ENCODE data around the gene PXDN.

PXDN gene

GRCh38 chr2:1607236-1607920 is 136.9 kb downstream of the PXDN start:
- Histone ChIP-seq H3K27ac (ENCODE audit: low read length) (no peak overlapping the region), H3K4me3 (ENCODE audit: low read length) (no peak overlapping the region), H3K4me1 (ENCODE audit: control insufficient read depth, insufficient read depth, low read length) (peaks cover 4% of the 10 kb centered on the region; the same call in 1 of the 2 replicates), H3K36me3 (ENCODE audit: control insufficient read depth, insufficient read depth, low read length) (no peaks in the 10 kb centered on the region), H3K27me3 (ENCODE audit: control insufficient read depth, insufficient read depth, low read length) (no peaks in the 10 kb centered on the region), H3K9me3 (ENCODE audit: control insufficient read depth, insufficient read depth, low read length) (no peaks in the 10 kb centered on the region)
- no CpG with 5 or more reads among the region's 7 CpGs for WGBS (ENCODE audit: insufficient coverage, insufficient read length)
- DNase-seq (ENCODE audit: low read depth, low spot score) = no peak

DNA sequence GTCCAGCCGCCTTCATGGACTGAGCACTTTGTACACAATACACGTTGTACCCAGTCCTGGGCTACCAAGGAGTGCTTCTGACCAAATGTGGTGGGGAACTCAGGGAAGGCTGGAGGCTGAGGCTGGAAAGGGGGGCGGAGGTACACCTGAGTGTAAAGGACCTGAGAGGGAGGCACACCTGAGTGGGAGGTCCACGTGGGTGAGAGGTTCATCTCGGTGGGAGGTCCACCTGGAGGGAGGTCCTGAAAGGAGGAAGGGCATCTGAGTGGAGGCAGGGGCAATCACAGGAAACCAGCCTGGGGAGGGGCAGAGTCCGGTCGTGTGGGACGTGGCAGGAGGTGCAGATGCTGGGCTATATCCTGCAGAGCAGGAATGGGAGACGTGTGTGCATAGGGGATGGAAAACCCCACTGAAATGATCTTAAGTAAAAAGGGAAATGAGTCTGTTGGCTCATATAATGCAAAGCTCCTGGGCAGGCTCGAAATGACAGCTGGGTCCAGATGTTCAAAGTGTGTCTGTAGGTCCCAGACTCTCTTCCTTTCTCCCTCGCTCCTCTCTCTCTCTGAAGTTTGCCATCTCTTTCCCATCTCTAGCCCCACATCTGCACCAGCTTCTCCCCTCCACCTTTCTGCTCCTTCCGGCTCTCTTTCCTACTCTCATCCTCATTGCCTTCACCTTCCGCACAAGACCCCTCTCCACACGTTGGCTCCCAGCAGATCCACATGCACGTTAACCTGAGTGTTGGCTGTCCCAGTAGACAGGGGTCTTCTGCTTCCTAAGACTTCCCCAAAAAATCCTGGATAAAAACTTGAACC is 137.7 kb downstream of the PXDN start:
- H3K27me3 ChIP-seq (ENCODE audit: control insufficient read depth, insufficient read depth, low read length) = no peaks in the 10 kb centered on the region
- no peaks in the 10 kb centered on the region for H3K9me3 ChIP-seq (ENCODE audit: control insufficient read depth, insufficient read depth, low read length)
- H3K27ac ChIP-seq (ENCODE audit: low read length) = no peak overlapping the region
- no peaks in the 10 kb centered on the region for H3K36me3 ChIP-seq (ENCODE audit: control insufficient read depth, insufficient read depth, low read length)
- H3K4me3 ChIP-seq (ENCODE audit: low read length) = no peak overlapping the region
- WGBS (ENCODE audit: insufficient coverage, insufficient read length) = no CpG with 5 or more reads among the region's 15 CpGs
- peaks cover 4% of the 10 kb centered on the region; the same call in 1 of the 2 replicates for H3K4me1 ChIP-seq (ENCODE audit: control insufficient read depth, insufficient read depth, low read length)
- no peak for DNase-seq (ENCODE audit: low read depth, low spot score)

DNA sequence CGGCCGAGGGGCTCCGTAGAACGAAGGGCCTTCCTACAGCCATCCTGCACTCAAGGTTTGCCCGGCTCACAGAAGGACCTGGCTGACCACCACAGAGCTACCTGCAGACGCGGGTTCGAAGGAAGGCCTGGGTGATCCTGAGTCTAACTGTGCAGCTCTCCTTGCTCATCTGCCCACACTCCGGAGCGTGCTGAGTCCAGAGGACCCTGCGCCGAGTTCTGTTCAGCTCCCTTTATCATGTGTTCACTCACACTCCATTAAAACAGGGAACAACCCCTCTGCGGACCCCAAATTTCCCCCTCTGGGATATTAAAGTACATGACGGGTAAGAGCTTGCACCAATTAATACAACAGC is 138.3 kb downstream of the PXDN start:
- Histone ChIP-seq H3K27me3 (ENCODE audit: control insufficient read depth, insufficient read depth, low read length) (no peaks in the 10 kb centered on the region), H3K4me3 (ENCODE audit: low read length) (no peak overlapping the region), H3K9me3 (ENCODE audit: control insufficient read depth, insufficient read depth, low read length) (no peaks in the 10 kb centered on the region), H3K4me1 (ENCODE audit: control insufficient read depth, insufficient read depth, low read length) (peaks cover 4% of the 10 kb centered on the region; the same call in 1 of the 2 replicates), H3K27ac (ENCODE audit: low read length) (no peak overlapping the region), H3K36me3 (ENCODE audit: control insufficient read depth, insufficient read depth, low read length) (no peaks in the 10 kb centered on the region)
- DNase-seq (ENCODE audit: low read depth, low spot score) = no peak
- WGBS (ENCODE audit: insufficient coverage, insufficient read length) = no CpG with 5 or more reads among the region's 14 CpGs

DNA sequence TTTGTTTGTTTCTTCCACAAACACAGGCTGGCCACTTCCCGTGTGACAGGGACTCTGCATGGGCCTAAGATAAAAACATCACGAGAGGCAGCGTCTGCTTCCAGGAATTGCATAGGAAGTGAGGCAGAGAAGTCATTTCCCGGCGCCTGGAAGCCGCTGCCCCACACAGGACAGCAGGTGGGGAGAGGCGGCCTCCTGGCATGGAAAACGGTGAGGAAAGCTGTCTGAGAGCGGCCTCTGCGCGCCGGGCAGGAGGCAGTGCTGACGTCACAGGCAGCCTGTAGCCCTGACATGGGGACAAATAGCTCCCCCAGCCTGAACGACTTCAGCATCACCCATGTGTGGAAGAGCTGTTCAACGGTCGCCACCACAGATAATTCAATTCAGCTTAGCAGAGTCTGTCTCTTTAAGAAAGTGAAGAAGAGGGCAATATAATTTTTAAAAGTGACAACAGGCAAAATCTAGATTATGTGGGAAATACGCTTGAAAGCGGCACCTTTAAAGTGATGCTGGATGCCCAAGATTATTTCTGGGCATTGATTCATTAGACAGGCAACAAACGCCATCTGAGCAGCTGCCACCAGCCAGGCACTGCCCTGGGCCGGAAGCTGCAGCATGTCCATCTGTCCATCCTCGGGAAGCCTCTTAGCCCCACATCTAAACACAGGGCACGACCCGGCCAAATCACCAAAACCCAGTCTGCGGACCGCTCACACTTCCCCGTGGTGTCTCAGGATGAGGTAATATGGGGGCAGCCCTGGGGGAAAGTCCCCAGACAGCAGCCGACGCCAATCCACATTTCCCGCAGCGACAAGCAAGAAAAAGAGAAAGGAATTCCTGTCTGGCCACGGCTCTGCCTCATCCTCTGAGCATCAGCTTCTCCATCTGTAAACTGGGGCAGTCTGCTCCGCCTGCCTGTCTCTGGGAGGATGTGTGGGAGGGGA is 138.9 kb downstream of the PXDN start:
- no peaks in the 10 kb centered on the region for H3K9me3 ChIP-seq (ENCODE audit: control insufficient read depth, insufficient read depth, low read length)
- no peaks in the 10 kb centered on the region for H3K27me3 ChIP-seq (ENCODE audit: control insufficient read depth, insufficient read depth, low read length)
- no peaks in the 10 kb centered on the region for H3K36me3 ChIP-seq (ENCODE audit: control insufficient read depth, insufficient read depth, low read length)
- no CpG with 5 or more reads among the region's 32 CpGs for WGBS (ENCODE audit: insufficient coverage, insufficient read length)
- H3K27ac ChIP-seq (ENCODE audit: low read length) = no peak overlapping the region
- peaks cover 4% of the 10 kb centered on the region; the same call in 1 of the 2 replicates for H3K4me1 ChIP-seq (ENCODE audit: control insufficient read depth, insufficient read depth, low read length)
- H3K4me3 ChIP-seq (ENCODE audit: low read length) = no peak overlapping the region
- peak; percentile 79 for DNase-seq (ENCODE audit: low read depth, low spot score)

DNA sequence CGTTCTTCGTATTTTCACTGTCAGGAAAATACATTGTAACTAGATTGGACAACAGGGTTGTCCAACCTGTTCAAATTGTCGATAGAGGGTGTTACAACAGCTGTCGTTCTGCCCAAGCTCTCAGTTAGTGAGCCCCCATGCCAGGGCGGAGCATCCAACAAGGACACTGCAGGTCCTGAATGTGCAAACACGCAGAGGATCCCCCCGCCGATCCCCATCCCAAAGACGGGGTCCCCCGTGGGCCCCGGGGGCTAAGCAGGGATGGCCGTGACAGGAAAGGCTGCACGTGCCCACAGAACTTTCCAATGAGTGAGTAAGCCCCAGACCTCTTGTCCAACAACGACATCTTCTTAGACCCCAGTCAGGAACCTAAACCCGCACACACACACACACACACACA is 140.8 kb downstream of the PXDN start:
- no CpG with 5 or more reads among the region's 15 CpGs for WGBS (ENCODE audit: insufficient coverage, insufficient read length)
- no peak for DNase-seq (ENCODE audit: low read depth, low spot score)
- H3K4me1 ChIP-seq (ENCODE audit: control insufficient read depth, insufficient read depth, low read length) = peaks cover 4% of the 10 kb centered on the region; the same call in 1 of the 2 replicates
- H3K4me3 ChIP-seq (ENCODE audit: low read length) = no peak overlapping the region
- no peaks in the 10 kb centered on the region for H3K9me3 ChIP-seq (ENCODE audit: control insufficient read depth, insufficient read depth, low read length)
- no peaks in the 10 kb centered on the region for H3K36me3 ChIP-seq (ENCODE audit: control insufficient read depth, insufficient read depth, low read length)
- no peaks in the 10 kb centered on the region for H3K27me3 ChIP-seq (ENCODE audit: control insufficient read depth, insufficient read depth, low read length)
- H3K27ac ChIP-seq (ENCODE audit: low read length) = no peak overlapping the region

DNA sequence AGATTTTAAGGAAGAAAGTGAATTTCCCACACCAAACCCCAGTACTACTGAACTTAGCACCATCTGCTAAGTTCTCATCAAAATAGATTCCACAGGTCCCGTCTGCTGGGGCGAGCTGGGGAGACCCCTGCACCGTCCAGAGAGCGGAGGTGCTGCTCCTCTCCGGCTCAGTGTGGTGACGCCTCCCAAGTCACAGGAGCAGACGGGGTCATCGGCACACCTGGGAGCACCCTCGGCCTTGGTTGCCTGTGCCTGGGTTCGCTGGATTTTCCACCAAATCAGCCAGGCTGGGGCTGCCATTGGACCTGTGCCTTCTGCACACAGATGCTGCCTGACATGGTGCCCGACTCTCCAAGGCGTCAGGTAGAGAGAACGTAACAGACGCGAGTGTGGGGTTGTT is 141.3 kb downstream of the PXDN start:
- no peak for DNase-seq (ENCODE audit: low read depth, low spot score)
- Histone ChIP-seq H3K4me1 (ENCODE audit: control insufficient read depth, insufficient read depth, low read length) (peaks cover 4% of the 10 kb centered on the region; the same call in 1 of the 2 replicates), H3K27ac (ENCODE audit: low read length) (no peak overlapping the region), H3K4me3 (ENCODE audit: low read length) (no peak overlapping the region), H3K36me3 (ENCODE audit: control insufficient read depth, insufficient read depth, low read length) (no peaks in the 10 kb centered on the region), H3K9me3 (ENCODE audit: control insufficient read depth, insufficient read depth, low read length) (no peaks in the 10 kb centered on the region), H3K27me3 (ENCODE audit: control insufficient read depth, insufficient read depth, low read length) (no peaks in the 10 kb centered on the region)
- WGBS (ENCODE audit: insufficient coverage, insufficient read length) = no CpG with 5 or more reads among the region's 15 CpGs

DNA sequence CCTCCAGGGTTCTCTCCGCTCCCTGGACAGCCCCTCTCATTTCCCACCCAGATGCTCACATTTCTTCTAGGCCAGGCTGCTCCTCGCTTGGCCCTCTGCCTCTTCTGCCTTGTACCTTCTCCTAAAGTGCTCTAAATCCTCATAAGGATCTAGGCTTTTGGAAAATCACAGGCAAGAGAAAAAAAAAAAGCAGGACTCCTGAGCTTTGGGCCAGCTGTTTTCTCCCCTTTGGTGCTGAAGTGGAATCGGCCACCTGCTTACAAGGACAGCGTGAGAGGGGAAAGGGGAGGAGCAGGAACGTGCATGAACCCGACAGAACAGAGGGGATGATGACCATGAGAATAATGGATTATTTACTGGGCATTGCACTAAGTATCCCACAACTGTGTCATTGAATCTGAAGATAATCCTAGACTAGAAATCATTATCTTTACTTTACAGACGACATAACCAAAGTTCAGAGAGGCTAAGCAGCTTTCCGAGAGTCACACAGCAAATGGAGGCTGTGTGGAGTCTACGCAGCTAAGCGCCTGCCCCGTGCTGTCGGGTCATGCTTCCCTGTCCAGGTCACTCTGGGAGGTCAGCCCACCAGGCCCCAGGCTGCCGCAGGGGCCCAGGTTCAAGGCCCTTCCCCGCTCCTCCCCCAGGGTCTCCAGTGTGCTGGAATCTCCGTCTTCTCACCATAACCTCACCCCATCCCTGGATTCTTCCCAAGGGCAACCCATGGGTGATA is 141.9 kb downstream of the PXDN start:
- DNase-seq (ENCODE audit: low read depth, low spot score) = no peak
- H3K27ac ChIP-seq (ENCODE audit: low read length) = no peak overlapping the region
- peaks cover 4% of the 10 kb centered on the region; the same call in 1 of the 2 replicates for H3K4me1 ChIP-seq (ENCODE audit: control insufficient read depth, insufficient read depth, low read length)
- no peaks in the 10 kb centered on the region for H3K36me3 ChIP-seq (ENCODE audit: control insufficient read depth, insufficient read depth, low read length)
- no peak overlapping the region for H3K4me3 ChIP-seq (ENCODE audit: low read length)
- H3K9me3 ChIP-seq (ENCODE audit: control insufficient read depth, insufficient read depth, low read length) = no peaks in the 10 kb centered on the region
- no CpG with 5 or more reads among the region's 15 CpGs for WGBS (ENCODE audit: insufficient coverage, insufficient read length)
- H3K27me3 ChIP-seq (ENCODE audit: control insufficient read depth, insufficient read depth, low read length) = no peaks in the 10 kb centered on the region

- Histone ChIP-seq H3K27me3 (ENCODE audit: control insufficient read depth, insufficient read depth, low read length) (no peaks in the 10 kb centered on the region), H3K36me3 (ENCODE audit: control insufficient read depth, insufficient read depth, low read length) (no peaks in the 10 kb centered on the region), H3K4me3 (ENCODE audit: low read length) (no peak overlapping the region), H3K4me1 (ENCODE audit: control insufficient read depth, insufficient read depth, low read length) (peaks cover 4% of the 10 kb centered on the region; the same call in 1 of the 2 replicates), H3K9me3 (ENCODE audit: control insufficient read depth, insufficient read depth, low read length) (no peaks in the 10 kb centered on the region), H3K27ac (ENCODE audit: low read length) (no peak overlapping the region)
- DNase-seq (ENCODE audit: low read depth, low spot score) = no peak
- WGBS (ENCODE audit: insufficient coverage, insufficient read length) = no CpG with 5 or more reads among the region's 27 CpGs
Measured at GRCh38 chr2:1601471-1602277, 142.6 kb downstream of the PXDN start.

- Histone ChIP-seq H3K9me3 (ENCODE audit: control insufficient read depth, insufficient read depth, low read length) (no peaks in the 10 kb centered on the region), H3K27me3 (ENCODE audit: control insufficient read depth, insufficient read depth, low read length) (no peaks in the 10 kb centered on the region), H3K27ac (ENCODE audit: low read length) (no peak overlapping the region), H3K4me1 (ENCODE audit: control insufficient read depth, insufficient read depth, low read length) (peaks cover 4% of the 10 kb centered on the region; the same call in 1 of the 2 replicates), H3K4me3 (ENCODE audit: low read length) (no peak overlapping the region), H3K36me3 (ENCODE audit: control insufficient read depth, insufficient read depth, low read length) (no peaks in the 10 kb centered on the region)
- DNase-seq (ENCODE audit: low read depth, low spot score) = no peak
- no CpG with 5 or more reads among the region's 5 CpGs for WGBS (ENCODE audit: insufficient coverage, insufficient read length)
Measured at GRCh38 chr2:1601067-1601412, 143.3 kb downstream of the PXDN start.
